ENCODE measurements around the gene RASIP1.

DNA sequence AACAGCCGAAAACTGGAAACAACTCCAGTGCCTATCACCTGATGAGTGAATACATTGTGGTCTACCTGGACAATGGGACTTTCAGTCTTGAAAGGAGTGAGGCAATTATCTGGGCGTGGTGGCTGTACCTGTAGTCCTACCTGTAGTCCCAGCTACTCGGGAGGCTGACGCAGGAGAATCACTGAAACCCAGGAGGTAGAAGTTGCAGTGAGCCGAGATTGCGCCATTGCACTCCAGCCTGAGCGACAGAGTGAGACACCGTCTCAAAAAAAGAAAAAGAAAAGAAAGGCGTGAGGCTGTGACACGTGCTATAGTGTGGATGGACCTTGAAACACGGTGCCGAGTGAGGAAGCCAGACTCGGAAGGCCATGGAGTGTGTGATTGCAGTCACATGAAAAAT is 63.5 kb downstream of the RASIP1 start:
- TF ChIP-seq POLR2A (IDR thresholded peaks at IDR 0.05) = no peak
- TF ChIP-seq, protein P1, sequence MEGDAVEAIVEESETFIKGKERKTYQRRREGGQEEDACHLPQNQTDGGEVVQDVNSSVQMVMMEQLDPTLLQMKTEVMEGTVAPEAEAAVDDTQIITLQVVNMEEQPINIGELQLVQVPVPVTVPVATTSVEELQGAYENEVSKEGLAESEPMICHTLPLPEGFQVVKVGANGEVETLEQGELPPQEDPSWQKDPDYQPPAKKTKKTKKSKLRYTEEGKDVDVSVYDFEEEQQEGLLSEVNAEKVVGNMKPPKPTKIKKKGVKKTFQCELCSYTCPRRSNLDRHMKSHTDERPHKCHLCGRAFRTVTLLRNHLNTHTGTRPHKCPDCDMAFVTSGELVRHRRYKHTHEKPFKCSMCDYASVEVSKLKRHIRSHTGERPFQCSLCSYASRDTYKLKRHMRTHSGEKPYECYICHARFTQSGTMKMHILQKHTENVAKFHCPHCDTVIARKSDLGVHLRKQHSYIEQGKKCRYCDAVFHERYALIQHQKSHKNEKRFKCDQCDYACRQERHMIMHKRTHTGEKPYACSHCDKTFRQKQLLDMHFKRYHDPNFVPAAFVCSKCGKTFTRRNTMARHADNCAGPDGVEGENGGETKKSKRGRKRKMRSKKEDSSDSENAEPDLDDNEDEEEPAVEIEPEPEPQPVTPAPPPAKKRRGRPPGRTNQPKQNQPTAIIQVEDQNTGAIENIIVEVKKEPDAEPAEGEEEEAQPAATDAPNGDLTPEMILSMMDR (IDR thresholded peaks at IDR 0.05) = no peak

Measured in transverse colon (tissue), 3 donors.